K562 (cell line): ENCODE results near the gene B3GALT5. TPM values are rescaled to one million over a fixed set of nuclear protein-coding genes. Genes with fewer than 3 reads are reported as not detected.

Experiments used
- ATAC-seq: fragments of 200-7000 bp; cut with Tn5 transposase; 3 replicates; pipeline ENCODE4 v1.9.1; 2020; ENCODE audit warnings: moderate library complexity
- BruUV-seq: library from RNA; stranded (reverse); fragments of 400-500 nt; replicated peaks from 2 replicates; lab custom pipeline; 2021; lab: Mats Ljungman, UMichigan
- CTCF ChIA-PET: fragments of 300-600 bp; formaldehyde crosslinking; extraction: SDS; loops from one replicate; lab custom pipeline; 2021; ENCODE audit warnings: low intra/inter-chr PET ratio; lab: Yijun Ruan, JAX
- POLR2A ChIA-PET: fragments of 300-600, 350-650 bp; sonication (Branson Sonifier 250); formaldehyde crosslinking; extraction: SDS; loops from one replicate; lab custom pipeline; 2021; ENCODE audit warnings: antibody characterized with exemption, inconsistent platforms; lab: Yijun Ruan, JAX
- DNase-seq, 4 experiments: peaks; one replicate each; pipeline versions ENCODE4 v3.0.0 to v3.0.0-alpha.2; 2011 to 2018; ENCODE audit warnings: low spot score in 3 of 4, mixed read lengths in 3 of 4; ENCODE audit errors: extremely low read depth in 1 of 4
- FAIRE-seq: peaks from 2 replicates; lab custom pipeline; 2011; peaks lifted over from hg19 to GRCh38; lab: Jason Lieb, UNC
- H2AFZ ChIP-seq: 2 replicates; pipeline ENCODE4 v1.6.0; 2011; ENCODE audit warnings: low read depth, low read length, control low read depth, inconsistent platforms
- H3K27ac ChIP-seq: fragments of 200-600 bp; 3 replicates; pipeline ENCODE4 v1.8.0; 2011; ENCODE audit warnings: low read depth, mild to moderate bottlenecking, control low read depth, inconsistent platforms, low read length, moderate library complexity, mixed read lengths; ENCODE audit errors: extremely low read depth
- H3K27me3 ChIP-seq, 2 experiments: fragments of 300-600 bp in 1 of 2; 2 replicates in 1 of 2; 3 replicates in 1 of 2; pipeline versions ENCODE4 v1.6.0 to v1.8.0; 2011; ENCODE audit warnings: inconsistent platforms in 2 of 2, low read length in 2 of 2, mild to moderate bottlenecking in 1 of 2, mixed read lengths in 1 of 2, moderate library complexity in 1 of 2; ENCODE audit not compliant: control insufficient read depth in 2 of 2, insufficient read depth in 2 of 2
- H3K36me3 ChIP-seq: fragments of 300-600 bp; 3 replicates; pipeline ENCODE4 v1.8.0; 2011; ENCODE audit warnings: mild to moderate bottlenecking, low read length, inconsistent platforms; ENCODE audit not compliant: control insufficient read depth, insufficient read depth
- H3K4me1 ChIP-seq, 2 experiments: fragments of 200-600 bp in 1 of 2; replicated peaks in 1 of 2; 2 replicates in 1 of 2; 3 replicates in 1 of 2; pipeline versions ENCODE4 v1.5.1 to v1.8.0; 2011; ENCODE audit warnings: inconsistent platforms in 2 of 2, low read length in 2 of 2, mild to moderate bottlenecking in 1 of 2, mixed read lengths in 1 of 2, moderate library complexity in 1 of 2; ENCODE audit not compliant: control insufficient read depth in 2 of 2, insufficient read depth in 2 of 2
- H3K4me2 ChIP-seq: 2 replicates; pipeline ENCODE4 v1.6.1; 2011; ENCODE audit warnings: low read length, control low read depth, inconsistent platforms, mixed read lengths; ENCODE audit not compliant: insufficient read depth
- H3K4me3 ChIP-seq: fragments of 200-600 bp; sonication (generic), shearing (Covaris generic); 2 replicates; pipeline ENCODE4 v1.5.1; 2016; ENCODE audit warnings: control low read depth, inconsistent platforms
- H3K79me2 ChIP-seq: fragments of 200-600 bp; 3 replicates; pipeline ENCODE4 v1.8.0; 2011; ENCODE audit warnings: low read length, inconsistent platforms; ENCODE audit not compliant: control insufficient read depth, insufficient read depth
- H3K9ac ChIP-seq, 2 experiments: 2 replicates each; pipeline versions ENCODE4 v1.6.0 to v1.6.1; 2011; ENCODE audit warnings: low read depth in 2 of 2, low read length in 2 of 2, control low read depth in 1 of 2, inconsistent platforms in 1 of 2, mild to moderate bottlenecking in 1 of 2, mixed read lengths in 1 of 2; ENCODE audit not compliant: insufficient read depth in 1 of 2
- H3K9me1 ChIP-seq: one replicate; pipeline ENCODE4 v1.6.0; 2011; ENCODE audit warnings: inconsistent platforms, mild to moderate bottlenecking, low read length, moderate library complexity; ENCODE audit not compliant: control insufficient read depth, insufficient read depth
- H3K9me3 ChIP-seq: replicated peaks from 2 replicates; pipeline ENCODE4 v1.5.1; 2011; ENCODE audit warnings: low read depth, low read length, inconsistent platforms; ENCODE audit not compliant: control insufficient read depth, insufficient read depth
- H4K20me1 ChIP-seq: replicated peaks from 2 replicates; pipeline ENCODE4 v1.6.1; 2011; ENCODE audit warnings: low read length, inconsistent platforms, mixed read lengths; ENCODE audit not compliant: control insufficient read depth, insufficient read depth
- CREB1 ChIP-seq, 2 experiments: sonication (generic) in 1 of 2; formaldehyde crosslinking in 1 of 2; IDR thresholded peaks; 2 replicates each; pipeline versions ENCODE4 v1.6.1 to v1.8.0; 2012 to 2022; ENCODE audit warnings: inconsistent platforms in 1 of 2, mild to moderate bottlenecking in 1 of 2, missing genetic modification reagents in 1 of 2, moderate library complexity in 1 of 2
- CXXC5 ChIP-seq: fragments of 250-450 bp; sonication (Bioruptor Pico); IDR thresholded peaks from 2 replicates; pipeline ENCODE4 v1.8.0; 2022; ENCODE audit warnings: inconsistent platforms, mild to moderate bottlenecking, moderate library complexity
- ELK3 ChIP-seq: fragments of 450-650 bp; formaldehyde crosslinking; IDR thresholded peaks from 2 replicates; pipeline ENCODE4 v1.4.0; 2020; ENCODE audit warnings: mild to moderate bottlenecking
- ESRRB ChIP-seq: fragments of 250-450 bp; sonication (Bioruptor Pico); IDR thresholded peaks from 2 replicates; pipeline ENCODE4 v1.5.0; 2020; ENCODE audit warnings: mild to moderate bottlenecking, moderate library complexity, borderline replicate concordance
- GABPA ChIP-seq: fragments of 200-800 bp; sonication (Bioruptor generic); conservative IDR thresholded peaks from 2 replicates; pipeline ENCODE4 v1.6.1; 2016; ENCODE audit warnings: low read depth, missing genetic modification characterization, missing compliant biosample characterization
- GABPB1 ChIP-seq: sonication (generic); formaldehyde crosslinking; IDR thresholded peaks from 2 replicates; pipeline ENCODE4 v1.8.0; 2022; ENCODE audit warnings: mild to moderate bottlenecking, missing genetic modification reagents
- HOXB6 ChIP-seq: fragments of 250-450 bp; sonication (Bioruptor Pico); IDR thresholded peaks from 2 replicates; pipeline ENCODE4 v1.5.1; 2022; ENCODE audit warnings: mild to moderate bottlenecking, borderline replicate concordance
- LEF1 ChIP-seq: fragments of 450-650 bp; IDR thresholded peaks from 2 replicates; pipeline ENCODE4 v1.6.1; 2016; ENCODE audit warnings: mild to moderate bottlenecking
- RBM39 ChIP-seq: fragments of 200-400 bp; formaldehyde crosslinking; optimal IDR thresholded peaks from 2 replicates; pipeline ENCODE3; 2018; ENCODE audit warnings: low read depth, low read length
- RUNX1 ChIP-seq: sonication (generic); IDR thresholded peaks from 2 replicates; pipeline ENCODE4 v1.6.1; 2016; ENCODE audit warnings: antibody characterized with exemption, low read depth
- SIRT6 ChIP-seq: IDR thresholded peaks from one replicate; pipeline ENCODE4 v1.6.1; 2012; ENCODE audit warnings: low read depth, mild to moderate bottlenecking, control low read depth, inconsistent platforms, low read length, moderate library complexity
- SMARCA4 ChIP-seq: fragments of 450-650 bp; IDR thresholded peaks from 2 replicates; pipeline ENCODE4 v1.6.1; 2016
- SMARCC2 ChIP-seq: fragments of 450-650 bp; IDR thresholded peaks from 2 replicates; pipeline ENCODE4 v1.6.1; 2017; ENCODE audit warnings: antibody characterized with exemption, moderate library complexity, mild to moderate bottlenecking, low read depth
- SP1 ChIP-seq: sonication (generic); formaldehyde crosslinking; IDR thresholded peaks from 2 replicates; pipeline ENCODE4 v1.8.1; 2022; ENCODE audit warnings: mild to moderate bottlenecking, missing genetic modification reagents
- U2AF1 ChIP-seq: fragments of 200-400 bp; formaldehyde crosslinking; optimal IDR thresholded peaks from 2 replicates; pipeline ENCODE3; 2017; ENCODE audit warnings: mild to moderate bottlenecking, low read depth, low read length, moderate library complexity
- ZNF512 ChIP-seq: IDR thresholded peaks from 2 replicates; pipeline ENCODE4 v1.6.1; 2016; ENCODE audit warnings: missing genetic modification characterization, missing compliant biosample characterization
- ZNF561 ChIP-seq: fragments of 450-650 bp; formaldehyde crosslinking; conservative IDR thresholded peaks from 2 replicates; pipeline ENCODE4 v1.4.0; 2020; ENCODE audit warnings: mild to moderate bottlenecking, moderate library complexity
- WGBS: fragments of 100-300 bp; shearing (Covaris generic); methylation state at CpG from one replicate; pipeline ENCODE4 v1.1.6; 2016; ENCODE audit warnings: low coverage, mixed read lengths; ENCODE audit not compliant: insufficient coverage; ENCODE audit errors: missing lambda C conversion rate; 5-methylcytosine and 5-hydroxymethylcytosine counted together
- in situ Hi-C: fragments of 300-500 bp; cut with MboI; formaldehyde crosslinking; loops from 4 replicates; pipeline ENCODE4 v1.15.0; 2018; ENCODE audit warnings: inconsistent platforms, mixed read lengths
- intact Hi-C: fragments of 100-400 bp; cut with micrococcal nuclease; formaldehyde crosslinking; loops from 2 replicates; pipeline ENCODE4 v1.14.2; 2022
- polyA plus RNA-seq, 8 experiments: library from polyadenylated mRNA; depleted of rRNA in 4 of 8; stranded (reverse) in 5 of 8; unstranded in 3 of 8; fragments of >200 nt; fragmentation: Nextera tagmentation in 2 of 8; fragmentation: Illumina TruSeq in 1 of 8; extraction: Ambion mirVana in 2 of 8; extraction: Trizol in 1 of 8; gene quantifications; 2 replicates each; pipeline versions ENCODE4 v1.2.1 to v1.2.3, GENCODE V29; 2011 to 2014; ENCODE audit warnings: inconsistent platforms in 1 of 8, missing spikeins in 1 of 8
- total RNA-seq, 7 experiments: library from RNA; depleted of rRNA in 6 of 7; stranded (reverse); fragments of >200 nt in 6 of 7; fragmentation: Illumina TruSeq in 2 of 7; extraction: Trizol in 2 of 7; gene quantifications; 2 replicates each; pipeline versions ENCODE4 v1.2.1 to v1.2.3, GENCODE V29; 2011 to 2021; ENCODE audit warnings: low replicate concordance in 1 of 7
- TF ChIP-seq, protein P1 (sequence below), 3 experiments: fragments of 200-800 bp in 1 of 3; fragments of 250-450 bp in 1 of 3; fragments of 450-650 bp in 1 of 3; sonication (Bioruptor Pico) in 1 of 3; sonication (Bioruptor generic) in 1 of 3; formaldehyde crosslinking in 1 of 3; IDR thresholded peaks; 2 replicates each; pipeline versions ENCODE4 v1.6.1 to v1.8.0; 2016 to 2022; ENCODE audit warnings: mild to moderate bottlenecking in 2 of 3, missing genetic modification characterization in 2 of 3, missing compliant biosample characterization in 1 of 3, moderate library complexity in 1 of 3

B3GALT5 gene
- total and polyA plus RNA-seq, 9 of the 15 experiments (the other 6 are each of a cell fraction or from before 2014, with no cell fraction given), result 0.02 TPM; not detected in 8

GRCh38 chr21:39680216-39680615, 67.5 kb downstream of the B3GALT5 start:
- in situ Hi-C loops, result no loop called here
- CTCF ChIA-PET, result no interaction called here
- TF ChIP-seq CXXC5 (CRISPR knock-in tag) (no peak), HOXB6 (CRISPR knock-in tag) (no peak), RBM39 (no peak), SP1 (no peak), ESRRB (CRISPR knock-in tag) (no peak), RUNX1 (no peak), ZNF512 (tag) (no peak), SMARCA4 (no peak), U2AF1 (no peak), LEF1 (no peak), SIRT6 (no peak), GABPA (tag) (no peak), GABPB1 (CRISPR knock-in tag) (no peak), ZNF561 (CRISPR knock-in tag) (no peak), SMARCC2 (no peak), CREB1 (IDR thresholded peaks at IDR 0.05) (no peak), CREB1 (CRISPR knock-in tag; IDR thresholded peaks at IDR 0.05) (no peak), ELK3 (CRISPR knock-in tag) (no peak)
- TF ChIP-seq, protein P1, sequence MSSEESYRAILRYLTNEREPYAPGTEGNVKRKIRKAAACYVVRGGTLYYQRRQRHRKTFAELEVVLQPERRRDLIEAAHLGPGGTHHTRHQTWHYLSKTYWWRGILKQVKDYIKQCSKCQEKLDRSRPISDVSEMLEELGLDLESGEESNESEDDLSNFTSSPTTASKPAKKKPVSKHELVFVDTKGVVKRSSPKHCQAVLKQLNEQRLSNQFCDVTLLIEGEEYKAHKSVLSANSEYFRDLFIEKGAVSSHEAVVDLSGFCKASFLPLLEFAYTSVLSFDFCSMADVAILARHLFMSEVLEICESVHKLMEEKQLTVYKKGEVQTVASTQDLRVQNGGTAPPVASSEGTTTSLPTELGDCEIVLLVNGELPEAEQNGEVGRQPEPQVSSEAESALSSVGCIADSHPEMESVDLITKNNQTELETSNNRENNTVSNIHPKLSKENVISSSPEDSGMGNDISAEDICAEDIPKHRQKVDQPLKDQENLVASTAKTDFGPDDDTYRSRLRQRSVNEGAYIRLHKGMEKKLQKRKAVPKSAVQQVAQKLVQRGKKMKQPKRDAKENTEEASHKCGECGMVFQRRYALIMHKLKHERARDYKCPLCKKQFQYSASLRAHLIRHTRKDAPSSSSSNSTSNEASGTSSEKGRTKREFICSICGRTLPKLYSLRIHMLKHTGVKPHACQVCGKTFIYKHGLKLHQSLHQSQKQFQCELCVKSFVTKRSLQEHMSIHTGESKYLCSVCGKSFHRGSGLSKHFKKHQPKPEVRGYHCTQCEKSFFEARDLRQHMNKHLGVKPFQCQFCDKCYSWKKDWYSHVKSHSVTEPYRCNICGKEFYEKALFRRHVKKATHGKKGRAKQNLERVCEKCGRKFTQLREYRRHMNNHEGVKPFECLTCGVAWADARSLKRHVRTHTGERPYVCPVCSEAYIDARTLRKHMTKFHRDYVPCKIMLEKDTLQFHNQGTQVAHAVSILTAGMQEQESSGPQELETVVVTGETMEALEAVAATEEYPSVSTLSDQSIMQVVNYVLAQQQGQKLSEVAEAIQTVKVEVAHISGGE (CRISPR knock-in tag; IDR thresholded peaks at IDR 0.05), result no peak

More at GRCh38 chr21:39680216-39680615, 67.5 kb downstream of the B3GALT5 start:
- Histone ChIP-seq H3K79me2 (no peaks in the 10 kb centered on the region), H3K27ac (no peak overlapping the region), H3K27me3 (peaks cover 9 to 20% of the 10 kb centered on the region in 2 experiments; a peak in 4 of 5 replicates), H3K9ac (no peak overlapping the region), H2AFZ (no peak overlapping the region), H3K4me2 (no peak overlapping the region), H3K9me1 (no peaks in the 10 kb centered on the region), H3K9me3 (no peaks in the 10 kb centered on the region), H3K4me3 (no peak overlapping the region), H3K36me3 (no peaks in the 10 kb centered on the region), H3K4me1 (no peaks in the 10 kb centered on the region), H4K20me1 (peaks cover 1% of the 10 kb centered on the region; the same call in 1 of the 2 replicates)
- no peak for ATAC-seq
- WGBS, result 6% methylated on average over 4 of the region's 4 CpGs
- no TSS peak for BruUV-seq
- intact Hi-C loops, result no loop called here
- DNase-seq, result no peak
- FAIRE-seq, result no peak
- POLR2A ChIA-PET, result no interaction called here
